Ammon's horn (tissue), 1 donor: Measurements from ENCODE around the gene L3MBTL4.
"Not testable (repeated sequence)": the region's sequence is repeated elsewhere in the genome, so short reads cannot be mapped to it uniquely, and the experiment has no call there.

Experiments
- DNase-seq: peaks from one replicate; pipeline ENCODE4 v3.0.0-alpha.2; 2016; ENCODE audit warnings: low spot score

The L3MBTL4 gene

DNA sequence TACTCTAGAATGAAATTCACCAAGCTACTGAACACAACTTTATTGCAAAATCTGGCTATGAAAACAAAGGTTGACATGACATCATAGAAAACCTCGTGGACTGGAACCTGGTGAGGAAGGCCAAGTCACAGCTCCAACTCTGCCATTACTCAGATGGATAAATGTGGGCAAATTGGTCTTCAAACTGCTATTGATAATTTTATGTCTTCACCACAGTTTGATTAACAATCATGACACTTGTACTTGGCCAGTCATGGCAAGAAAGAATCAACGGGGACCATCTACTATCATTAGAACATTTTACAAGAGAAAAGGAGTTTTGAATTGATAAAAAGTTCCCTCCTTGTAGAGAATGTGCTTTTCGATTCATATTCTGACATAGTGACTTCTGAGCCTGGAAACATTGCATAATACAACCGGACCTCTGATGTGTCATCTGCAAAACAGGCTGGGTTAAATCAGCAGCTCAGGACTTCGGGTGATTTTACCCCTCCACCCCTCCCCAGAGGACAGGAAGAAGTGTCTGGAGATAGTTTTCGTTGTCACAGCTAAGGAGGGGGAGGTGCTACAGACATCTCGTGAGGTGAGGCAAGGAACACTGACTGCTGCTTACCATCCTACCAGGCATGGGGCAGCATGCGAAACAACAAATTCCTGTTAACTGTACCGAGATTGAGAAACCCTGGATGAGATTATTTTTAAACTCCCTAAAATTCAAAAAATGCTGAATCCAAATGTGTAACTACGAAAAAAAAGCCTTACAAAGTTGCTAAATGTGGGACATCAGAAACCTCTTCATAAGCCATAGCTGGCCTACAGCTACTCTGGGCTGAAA is 8.4 kb downstream of the L3MBTL4 start:
- DNase-seq: no peak

DNA sequence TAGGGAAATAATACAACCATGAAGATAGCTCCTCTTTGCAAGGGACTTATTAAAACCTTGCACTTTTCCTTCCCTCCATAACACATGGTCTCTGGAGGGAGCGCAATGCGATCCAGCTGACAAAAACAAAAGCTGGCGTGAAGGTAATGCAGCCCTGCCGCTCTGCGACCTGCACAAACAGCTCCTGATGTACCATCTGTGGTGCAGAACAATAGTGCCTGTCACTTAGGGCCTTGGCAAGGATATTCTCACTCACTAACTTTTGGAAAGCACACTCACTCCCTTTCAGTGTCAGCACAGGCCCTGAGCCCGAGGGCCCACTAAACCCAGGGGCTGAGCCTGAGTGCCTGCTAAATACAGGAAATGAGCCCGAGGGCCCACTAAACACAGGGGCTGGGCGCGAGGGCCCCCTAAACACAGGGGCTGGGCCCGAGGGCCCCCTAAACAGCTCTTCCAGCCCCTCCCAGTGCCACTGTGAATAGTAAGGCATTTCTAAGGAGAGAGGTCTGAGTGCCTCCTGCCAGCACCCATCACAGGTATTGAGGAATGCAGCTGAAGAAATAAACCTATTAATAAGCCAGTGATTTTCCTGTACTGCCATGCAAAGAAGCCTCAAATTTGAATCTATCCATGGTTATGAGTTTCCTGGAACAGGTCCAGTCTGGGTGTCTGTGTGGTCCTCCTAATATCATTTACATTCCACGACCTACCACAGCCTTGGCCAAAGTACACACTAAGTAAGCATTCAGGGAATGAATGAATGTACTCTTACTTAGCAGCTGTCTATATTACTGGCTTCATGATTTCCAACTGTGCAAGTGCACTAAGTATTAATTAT is 9.3 kb downstream of the L3MBTL4 start:
- peak; percentile 33 for DNase-seq

DNA sequence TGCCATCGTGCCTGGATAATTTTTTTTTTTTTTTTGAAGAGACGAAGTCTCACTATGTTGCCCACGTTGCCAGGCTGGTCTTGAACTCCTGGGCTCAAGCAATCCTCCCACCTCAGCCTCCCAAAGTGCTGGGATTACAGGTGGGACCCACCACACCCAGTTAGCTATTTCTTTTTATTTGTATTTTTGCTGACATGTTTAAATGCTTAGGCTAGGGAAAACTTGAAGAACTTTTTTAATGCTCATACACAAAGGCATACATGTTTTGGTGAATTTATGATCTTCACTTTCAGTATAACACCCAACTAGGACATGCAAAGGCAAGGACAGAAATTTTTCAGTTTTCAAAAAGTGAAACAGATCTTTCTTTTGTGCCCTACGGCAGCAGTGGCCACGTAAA is 9.9 kb downstream of the L3MBTL4 start:
- no peak for DNase-seq

DNA sequence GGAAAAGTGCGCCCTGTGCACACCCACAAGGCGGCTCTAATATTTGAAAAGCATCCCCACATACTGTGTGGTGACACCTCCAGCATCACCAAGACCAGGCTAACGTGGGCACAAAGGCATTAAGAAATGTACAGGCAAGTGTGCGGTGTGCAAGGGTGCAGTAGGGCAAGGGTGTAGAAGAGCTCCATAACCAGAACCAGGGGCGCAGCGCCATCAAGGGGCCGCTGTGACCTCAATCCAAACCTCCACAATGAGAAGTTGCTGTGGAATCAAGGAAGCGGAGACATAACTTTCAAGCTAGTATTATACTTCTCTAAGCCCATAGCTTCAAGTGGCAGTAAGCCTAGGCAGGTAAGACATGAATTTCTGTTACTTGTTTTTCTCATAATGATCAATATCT is 13.0 kb downstream of the L3MBTL4 start:
- DNase-seq: no peak

DNA sequence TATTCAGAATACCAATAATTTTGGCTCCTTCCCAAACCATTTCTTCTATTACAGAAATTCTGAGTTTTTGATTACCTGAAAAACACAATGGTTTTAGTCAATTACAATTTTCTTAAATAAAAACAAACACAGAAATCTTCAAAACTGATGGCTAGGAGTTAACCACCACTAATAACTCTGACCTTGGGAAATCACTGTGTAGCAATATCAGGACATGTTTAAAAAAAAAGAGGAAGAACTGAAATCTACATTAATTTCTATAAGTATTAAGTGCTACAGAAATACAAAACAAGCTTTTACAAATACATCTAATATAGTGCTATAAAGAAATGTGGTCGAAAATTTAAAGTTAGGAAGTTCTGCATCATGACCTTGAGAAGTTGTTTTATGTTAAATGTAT is 14.9 kb downstream of the L3MBTL4 start:
- DNase-seq: no peak

DNA sequence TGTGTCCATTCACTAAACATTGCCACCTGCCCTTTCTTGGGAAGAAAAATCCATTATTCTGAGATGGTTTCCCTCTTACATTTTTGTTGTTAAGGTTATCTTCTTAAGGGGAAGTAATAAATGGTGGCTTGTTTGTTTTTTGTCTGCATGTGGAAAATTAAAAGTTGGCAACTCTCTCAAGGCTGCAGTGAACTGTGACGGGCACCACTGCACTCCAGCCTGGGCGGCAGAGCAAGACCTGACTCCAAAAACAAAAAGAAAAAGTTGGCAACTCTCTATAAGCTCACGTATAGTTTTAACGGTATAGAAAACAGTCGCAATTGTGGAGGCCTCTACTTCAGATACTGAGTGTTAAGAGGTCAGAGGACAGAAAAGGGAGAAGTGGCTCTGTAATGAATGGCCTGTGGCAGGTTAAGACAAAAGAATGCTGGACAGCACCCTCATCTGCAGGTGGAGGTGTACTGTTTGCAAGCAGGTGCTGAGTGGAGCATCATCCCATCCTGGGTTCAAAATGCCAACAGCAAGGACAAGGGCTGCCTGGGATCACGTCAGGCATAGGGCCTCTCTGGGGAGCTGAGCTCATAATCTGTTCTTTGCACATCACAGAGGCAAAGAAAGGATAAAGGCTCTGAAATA is 16.7 kb downstream of the L3MBTL4 start:
- no peak for DNase-seq

DNA sequence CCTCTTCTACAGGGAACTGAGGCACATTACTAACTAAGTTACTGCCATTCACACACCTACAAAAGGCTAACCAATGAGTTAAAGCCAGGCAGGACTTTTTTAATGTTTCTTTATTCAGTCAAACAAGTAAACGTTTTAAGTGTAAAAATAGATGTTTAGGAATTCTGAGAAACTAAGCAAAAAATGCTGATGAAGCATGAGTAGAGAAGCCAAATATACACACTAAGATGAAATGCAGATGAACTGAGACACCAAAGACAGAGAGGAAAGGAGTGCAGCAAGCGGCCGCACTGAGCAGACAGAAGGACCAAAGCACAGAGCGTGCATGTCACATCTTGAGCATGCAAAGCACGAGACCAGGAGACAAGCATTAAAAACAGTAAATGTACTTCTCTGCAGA is 17.9 kb downstream of the L3MBTL4 start:
- DNase-seq: no peak

DNA sequence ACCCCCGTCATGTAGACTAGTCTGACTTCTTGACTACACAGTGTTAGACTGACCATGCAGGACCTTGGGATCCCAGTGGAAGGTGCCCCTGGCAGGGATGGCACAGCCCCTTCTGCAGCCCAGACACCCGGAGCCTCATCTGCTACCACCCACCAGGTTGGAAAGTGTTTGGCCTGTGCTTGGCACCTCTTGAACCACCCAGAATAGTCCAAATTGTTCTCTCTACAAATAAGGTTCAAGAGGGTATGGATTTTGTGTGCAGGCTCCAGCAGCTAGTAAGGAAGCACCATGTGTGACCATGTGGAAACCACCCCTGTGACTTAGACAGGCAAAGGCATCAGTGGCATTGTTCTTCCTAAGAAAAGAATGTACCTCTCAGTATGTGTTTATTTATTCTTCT is 18.4 kb downstream of the L3MBTL4 start:
- no peak for DNase-seq

DNA sequence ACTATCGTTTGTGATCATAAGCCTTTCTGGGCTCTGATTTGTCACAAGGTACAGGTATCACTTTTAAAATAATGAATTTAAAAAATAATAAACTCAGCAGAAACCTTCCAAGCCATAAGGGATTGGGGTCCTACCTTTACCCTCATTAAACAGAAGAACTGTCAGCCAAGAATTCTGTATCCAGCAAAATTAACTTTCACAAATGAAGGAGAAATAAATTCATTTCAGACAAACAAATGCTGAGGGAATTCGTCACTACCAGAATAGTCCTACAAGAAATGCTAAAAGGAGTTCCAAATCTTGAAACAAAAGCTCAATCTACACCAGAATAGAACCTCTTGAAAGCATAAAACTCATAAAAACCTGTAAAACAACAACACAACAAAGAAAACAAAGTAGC is 25.7 kb downstream of the L3MBTL4 start:
- DNase-seq: no peak

DNA sequence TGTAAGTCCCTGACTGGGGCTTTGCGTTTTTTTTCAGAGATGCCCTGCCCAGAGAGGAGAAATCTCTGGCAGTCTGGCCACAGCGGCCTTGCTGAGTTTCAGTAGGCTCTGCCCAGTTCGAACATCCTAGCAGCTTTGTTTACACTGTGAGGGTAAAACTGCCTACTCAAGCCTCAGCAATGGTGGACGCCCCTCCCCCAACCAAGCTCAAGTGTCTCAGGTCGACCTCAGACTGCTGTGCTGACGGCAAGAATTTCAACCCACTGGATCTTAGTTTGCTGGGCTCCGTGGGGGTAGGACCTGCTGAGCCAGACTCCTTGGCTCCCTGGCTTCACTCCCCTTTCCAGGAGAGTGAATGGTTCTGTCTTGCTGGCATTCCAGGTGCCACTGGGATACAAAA is 31.7 kb downstream of the L3MBTL4 start:
- DNase-seq: no peak

DNA sequence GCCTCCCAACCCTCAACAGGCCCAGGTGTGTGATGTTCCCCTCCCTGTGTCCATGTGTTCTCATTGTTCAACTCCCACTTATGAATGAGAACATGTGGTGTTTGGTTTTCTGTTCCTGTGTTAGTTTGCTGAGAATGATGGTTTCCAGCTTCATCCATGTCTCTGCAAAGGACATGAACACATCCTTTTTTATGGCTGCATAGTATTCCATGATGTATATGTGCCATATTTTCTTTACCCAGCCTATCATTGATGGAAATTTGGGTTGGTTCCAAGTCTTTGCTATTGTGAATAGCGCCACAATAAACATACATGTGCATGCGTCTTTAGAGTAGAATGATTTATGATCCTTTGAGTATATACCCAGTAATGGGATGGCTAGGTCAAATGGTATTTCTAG is 37.2 kb downstream of the L3MBTL4 start:
- DNase-seq: not testable (repeated sequence)

DNA sequence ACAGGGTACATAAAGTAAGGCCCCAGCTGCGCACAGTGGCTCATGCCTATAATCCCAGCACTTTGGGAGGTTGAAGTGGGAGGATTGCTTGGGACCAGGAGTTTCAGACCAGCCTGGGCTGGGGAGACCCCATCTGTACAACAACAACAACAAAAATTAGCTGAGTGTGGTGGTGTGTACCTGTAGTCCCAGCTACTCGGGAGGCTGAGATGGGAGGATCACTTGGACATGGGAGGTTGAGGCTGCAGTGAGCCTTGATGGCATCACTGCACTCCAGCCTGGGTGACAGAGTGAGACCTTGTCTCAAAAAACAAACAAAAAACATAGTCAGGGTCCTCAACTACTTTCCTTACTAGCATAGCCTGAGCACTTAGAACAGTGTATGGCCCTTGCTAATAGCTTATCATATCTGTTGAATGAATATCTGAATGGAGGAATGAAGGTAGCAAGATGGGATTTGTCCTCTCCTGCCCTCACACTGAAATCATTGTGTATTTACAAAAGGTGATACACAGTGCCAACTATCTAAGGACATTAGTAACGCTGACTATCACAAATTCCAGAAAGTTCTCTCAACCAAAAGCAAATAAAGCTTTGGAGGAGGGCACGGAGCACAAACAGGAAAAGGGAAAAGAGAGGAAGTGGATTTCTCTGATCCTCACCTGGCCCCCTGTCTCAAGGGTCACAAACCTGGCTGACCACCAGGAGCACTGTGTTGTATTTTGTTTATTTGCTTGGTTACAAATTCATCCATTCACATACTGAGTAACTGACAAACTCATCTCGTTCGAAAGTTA is 38.1 kb downstream of the L3MBTL4 start:
- no peak for DNase-seq

DNA sequence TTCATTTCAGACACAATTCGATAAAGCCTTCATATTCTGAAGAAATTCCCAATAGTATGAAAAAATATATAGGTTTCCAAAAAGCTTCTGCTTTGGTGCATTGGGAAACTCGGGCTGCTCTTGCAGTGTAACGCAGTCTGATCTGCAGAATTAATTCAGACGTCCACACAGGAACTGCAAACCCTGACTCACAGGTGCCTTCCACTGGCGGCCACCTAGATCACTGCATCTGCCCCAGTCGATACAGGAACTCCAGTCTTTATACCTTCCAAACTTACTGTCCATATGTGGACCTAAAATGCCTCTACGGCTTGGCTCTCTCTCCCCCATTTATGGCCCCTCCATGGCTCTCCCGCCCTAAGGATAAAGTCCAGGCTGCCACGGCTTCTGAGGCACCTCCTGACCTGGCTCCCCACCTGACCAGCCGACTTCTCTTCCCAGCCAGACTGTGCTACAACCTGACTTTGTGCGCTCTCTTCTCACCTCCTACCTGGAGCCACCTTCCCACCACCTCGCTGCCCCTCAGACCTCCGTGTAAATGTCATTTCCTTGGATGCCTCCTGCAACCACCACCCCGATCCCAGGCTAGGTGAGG is 39.7 kb downstream of the L3MBTL4 start:
- DNase-seq: no peak

DNA sequence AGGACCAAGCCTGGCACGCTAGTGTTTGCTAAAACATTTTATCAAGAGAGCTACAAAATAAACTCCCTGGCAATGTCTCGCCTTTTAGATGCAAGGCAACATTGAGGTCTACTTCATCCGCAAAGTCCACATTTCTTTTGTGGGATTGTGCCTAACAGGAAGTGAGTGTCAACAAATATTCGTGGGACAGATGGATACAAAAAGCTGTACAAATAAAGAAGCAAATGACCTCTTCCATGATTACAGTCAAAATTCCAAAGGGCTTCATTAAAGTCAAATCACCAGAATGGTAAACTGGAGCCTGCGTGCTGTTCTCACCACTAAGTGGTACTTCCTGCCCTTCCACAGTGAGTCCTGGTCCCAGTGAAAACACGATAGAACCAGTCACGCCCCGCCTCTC is 40.4 kb downstream of the L3MBTL4 start:
- no peak for DNase-seq

DNA sequence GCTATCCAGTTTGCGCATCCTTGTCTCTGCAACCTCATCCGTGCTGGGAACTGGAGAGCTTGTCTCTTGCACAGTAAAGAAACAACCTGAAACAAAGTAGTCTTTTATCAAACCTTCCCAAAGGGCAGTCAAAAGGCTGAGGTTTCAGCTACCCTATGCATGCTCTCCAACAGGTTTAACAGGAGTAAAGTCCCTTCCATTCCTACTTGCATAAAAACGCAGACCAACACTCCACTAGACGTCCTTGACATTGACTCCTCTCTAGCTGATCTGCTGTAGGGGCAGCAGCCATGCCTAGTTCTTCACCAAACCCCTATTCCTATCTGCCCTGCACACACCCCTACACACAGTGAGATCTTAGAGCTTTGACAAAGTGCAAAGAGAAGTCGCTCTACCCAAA is 41.5 kb downstream of the L3MBTL4 start:
- DNase-seq: no peak

DNA sequence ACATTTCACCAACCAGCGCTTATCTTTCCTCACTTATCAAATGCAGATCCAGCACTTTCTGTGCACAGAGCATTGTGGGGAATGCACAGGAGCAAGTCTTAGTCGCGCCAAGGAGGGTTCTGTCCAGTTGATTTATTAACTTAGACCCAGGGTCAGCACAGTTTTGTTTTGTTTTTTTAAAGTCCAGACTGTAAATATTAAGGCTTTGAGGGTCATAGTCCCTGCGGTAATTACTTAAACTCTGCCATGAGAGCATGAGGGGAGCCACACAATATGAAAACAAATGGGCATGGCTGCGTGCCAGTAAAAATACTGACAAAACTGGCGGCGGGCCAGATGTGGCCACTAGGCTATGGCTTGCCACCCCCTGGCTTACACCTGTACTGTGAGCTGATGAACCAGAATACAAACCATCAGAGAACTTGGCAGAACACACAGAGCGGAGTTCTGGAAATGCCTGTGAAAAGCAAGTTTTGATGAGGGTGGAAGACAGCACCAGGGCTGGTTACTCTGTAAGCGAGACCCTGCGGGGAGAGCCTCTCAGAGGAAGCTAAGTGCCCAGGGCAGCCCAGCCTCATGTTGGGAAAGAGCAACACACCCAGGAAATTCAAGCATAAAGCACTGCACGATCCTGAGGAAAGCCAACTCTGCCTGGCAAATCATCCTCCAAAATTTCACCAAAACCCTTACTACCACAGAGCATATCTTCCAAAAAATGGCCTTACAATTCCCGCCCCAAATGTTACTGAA is 43.6 kb downstream of the L3MBTL4 start:
- DNase-seq: no peak

DNA sequence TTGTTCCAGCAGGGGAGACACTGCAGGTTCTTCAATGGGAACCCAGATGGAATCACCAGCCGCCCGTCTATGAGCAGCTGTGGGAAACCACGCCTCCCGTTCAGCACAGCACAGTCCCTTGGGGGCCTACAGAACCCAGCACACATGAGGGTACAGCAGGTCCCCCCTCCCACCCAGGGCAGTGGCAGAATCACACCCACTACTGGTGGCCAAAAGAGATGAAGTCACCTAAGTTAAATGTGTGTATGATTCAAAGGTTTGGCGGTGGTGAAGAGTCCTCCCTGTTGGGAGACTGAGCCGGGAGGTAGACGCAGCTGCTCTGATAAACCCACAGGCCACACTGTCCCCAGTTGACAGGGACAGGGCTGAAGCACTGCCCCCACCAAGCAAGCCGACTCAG is 44.3 kb downstream of the L3MBTL4 start:
- DNase-seq: no peak

DNA sequence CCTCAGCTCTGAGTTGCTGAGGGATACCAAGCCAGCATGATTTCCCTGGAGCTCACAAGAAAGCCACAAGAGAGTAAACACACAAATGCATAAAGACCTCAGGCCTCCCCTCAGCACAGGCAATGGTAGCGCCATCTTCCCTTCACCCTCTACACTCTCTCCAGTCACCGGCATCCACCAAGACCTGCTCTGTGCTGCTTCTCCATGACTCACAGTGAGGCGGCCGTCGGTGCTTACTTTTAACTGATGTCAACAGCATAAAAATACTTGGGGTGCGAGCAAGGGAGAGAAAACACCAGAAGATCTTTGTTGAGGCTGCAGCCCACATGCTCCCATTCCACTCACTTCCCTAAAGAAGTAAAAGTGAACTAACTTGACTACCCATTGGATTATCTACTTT is 46.7 kb downstream of the L3MBTL4 start:
- no peak for DNase-seq

DNA sequence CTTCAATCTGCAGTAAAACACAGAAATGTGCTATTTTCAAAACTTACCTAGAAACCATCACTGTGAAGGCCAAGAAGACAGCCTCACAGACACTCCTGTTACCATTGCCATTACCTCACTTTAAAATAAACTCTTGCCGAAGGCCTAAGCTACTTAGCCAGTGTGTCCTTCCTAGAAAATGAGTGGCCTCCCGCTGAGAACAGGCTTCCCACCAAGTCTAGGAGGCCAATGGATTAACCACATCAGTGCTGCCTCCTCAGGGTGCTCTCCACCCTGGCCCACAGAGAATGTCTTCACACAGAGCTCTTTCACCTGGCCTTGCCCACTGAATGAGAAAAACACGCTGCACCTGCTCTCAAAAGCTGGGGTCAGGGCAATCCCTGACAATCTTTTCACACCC is 47.5 kb downstream of the L3MBTL4 start:
- no peak for DNase-seq

DNA sequence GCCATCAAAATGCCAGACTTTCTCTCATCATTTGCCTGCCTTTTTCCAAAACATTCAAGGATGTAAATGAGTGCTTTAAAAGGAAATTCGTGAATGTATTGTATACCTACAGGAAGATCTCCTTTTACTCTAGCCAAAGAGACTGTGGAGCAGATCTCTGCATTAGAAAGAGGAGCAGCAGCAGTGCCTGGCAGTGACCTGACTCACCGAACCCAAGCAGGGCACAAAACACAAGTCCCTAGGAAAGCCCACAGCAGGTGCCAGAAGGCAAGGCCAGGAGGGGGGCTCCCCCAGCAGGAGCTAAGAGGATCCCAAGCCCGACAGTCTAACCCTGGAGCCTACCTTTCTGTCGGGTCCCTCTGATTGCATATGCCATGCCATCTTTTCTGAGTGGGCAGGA is 47.9 kb downstream of the L3MBTL4 start:
- DNase-seq: no peak

DNA sequence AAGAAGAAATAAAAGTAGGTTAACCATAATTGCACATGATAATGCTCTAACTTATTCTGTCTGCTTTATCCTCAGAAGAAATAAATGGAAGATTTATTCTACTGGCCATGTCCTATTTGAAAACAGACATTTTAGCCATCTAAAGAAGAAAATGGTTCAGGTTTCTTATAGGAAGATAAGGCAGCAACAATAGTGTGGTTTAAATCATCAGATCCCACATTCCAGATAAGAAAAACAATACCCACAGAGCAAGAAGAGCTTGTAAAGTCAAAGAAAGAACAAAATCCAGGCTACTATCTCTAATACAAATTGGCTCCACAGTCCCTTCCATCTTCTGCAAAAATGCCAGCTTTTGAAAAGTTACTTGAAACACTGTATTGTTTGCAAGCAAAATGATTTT is 49.3 kb downstream of the L3MBTL4 start:
- DNase-seq: no peak
